Subcutaneous abdominal adipose tissue (tissue), 5 donors: ENCODE measurements around the gene BTRC.

ENCODE experiments used
- H3K27ac ChIP-seq: one replicate; pipeline ENCODE4 v1.7.0; 2013; ENCODE audit warnings: low read depth, mild to moderate bottlenecking, inconsistent platforms, low read length, moderate library complexity
- H3K27me3 ChIP-seq, 5 donors: one replicate each; pipeline ENCODE4 v1.7.0; 2013; ENCODE audit warnings: low read length in 5 of 5, inconsistent platforms in 1 of 5; ENCODE audit not compliant: control insufficient read depth in 5 of 5, insufficient read depth in 4 of 5
- H3K36me3 ChIP-seq, 5 donors: one replicate each; pipeline ENCODE4 v1.7.0; 2013; ENCODE audit warnings: low read length in 5 of 5; ENCODE audit not compliant: control insufficient read depth in 5 of 5, insufficient read depth in 5 of 5
- H3K4me1 ChIP-seq, 5 donors: one replicate each; pipeline ENCODE4 v1.7.0; 2013; ENCODE audit warnings: low read length in 5 of 5, mild to moderate bottlenecking in 3 of 5, moderate library complexity in 1 of 5; ENCODE audit not compliant: control insufficient read depth in 5 of 5, insufficient read depth in 5 of 5
- H3K4me3 ChIP-seq, 5 donors: one replicate each; pipeline ENCODE4 v1.7.0; 2013; ENCODE audit warnings: low read length in 5 of 5, low read depth in 1 of 5
- H3K9ac ChIP-seq, 5 donors: one replicate each; pipeline ENCODE4 v1.7.0; 2013; ENCODE audit warnings: low read length in 5 of 5, mild to moderate bottlenecking in 4 of 5, moderate library complexity in 3 of 5
- H3K9me3 ChIP-seq, 5 donors: one replicate each; pipeline ENCODE4 v1.7.0; 2013; ENCODE audit warnings: low read length in 5 of 5; ENCODE audit not compliant: control insufficient read depth in 5 of 5
- donor health status: healthy.
- donor health status: healthy.
- donor health status: healthy.
- donor health status: healthy.
- donor health status: healthy.

BTRC gene

DNA sequence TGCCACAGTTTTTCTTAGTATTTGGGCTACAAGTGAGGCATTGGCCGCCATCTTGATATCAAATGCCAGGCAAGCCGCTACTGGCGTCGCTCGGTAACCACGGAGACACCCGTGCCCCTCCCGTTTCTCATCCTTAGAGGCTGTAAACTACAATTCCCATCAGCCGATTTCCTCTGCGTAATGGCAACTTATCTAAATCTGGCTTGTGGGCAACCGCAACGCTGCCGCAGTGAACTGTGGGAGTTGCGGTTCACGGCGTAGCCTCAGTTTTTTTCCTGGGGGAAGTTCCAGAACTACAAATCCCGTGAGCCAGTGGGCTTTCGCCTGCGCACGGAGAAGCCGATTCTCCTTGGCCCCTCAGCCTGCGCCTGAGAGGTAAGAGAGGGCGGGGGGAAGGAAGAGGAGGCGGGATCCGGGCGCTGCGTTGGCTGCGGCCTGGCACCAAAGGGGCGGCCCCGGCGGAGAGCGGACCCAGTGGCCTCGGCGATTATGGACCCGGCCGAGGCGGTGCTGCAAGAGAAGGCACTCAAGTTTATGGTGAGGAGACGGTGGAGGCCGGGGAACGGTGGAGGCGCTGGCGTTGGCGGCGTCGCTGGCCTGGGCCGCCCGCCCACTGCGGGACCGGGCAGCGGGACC is at the start of gene BTRC:
BTRC (plus strand) TSS at position 474 of the 636 bp plus-strand sequence; CDS start at position 490, 16 bp downstream.
- no peaks in the 10 kb centered on the region for H3K36me3 ChIP-seq
- peak within 1 kb of the TSS; percentile 67 to 96 (median 89) for H3K4me3 ChIP-seq
- peaks cover 4 to 18% (median 15%) of the 10 kb centered on the region in 5 donors for H3K4me1 ChIP-seq
- peaks cover 0 to 4% (median 0%) of the 10 kb centered on the region in 5 donors for H3K27me3 ChIP-seq
- peak within 1 kb of the TSS; percentile 76 for H3K27ac ChIP-seq
- no peaks in the 10 kb centered on the region for H3K9me3 ChIP-seq
- H3K9ac ChIP-seq: peak within 1 kb of the TSS; percentile 33 to 98 (median 93)

DNA sequence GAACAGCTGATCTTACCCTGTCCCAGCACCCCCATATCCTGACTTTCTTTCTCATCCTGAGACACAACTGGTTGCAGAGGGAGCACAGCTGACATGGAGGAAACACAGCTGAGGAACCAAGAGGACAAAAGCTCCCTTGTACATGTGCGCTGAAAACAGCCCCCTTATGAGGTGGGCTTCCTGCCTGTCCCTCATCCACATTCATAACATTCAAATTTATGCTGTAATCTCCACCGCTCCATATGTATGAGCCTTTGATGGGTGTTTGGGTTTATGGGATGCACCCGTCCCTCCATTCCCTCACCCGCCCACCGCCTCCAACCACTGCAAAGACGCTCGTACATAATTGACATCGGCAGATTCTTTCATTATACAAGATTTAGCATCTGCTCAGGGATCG is 49.6 kb upstream of the BTRC start:
- H3K9ac ChIP-seq: no peak overlapping the region
- H3K4me3 ChIP-seq: no peak overlapping the region
- no peaks in the 10 kb centered on the region for H3K36me3 ChIP-seq
- H3K9me3 ChIP-seq: no peaks in the 10 kb centered on the region
- H3K27me3 ChIP-seq: peaks cover 21 to 43% (median 39%) of the 10 kb centered on the region in 5 donors
- no peak overlapping the region for H3K27ac ChIP-seq
- no peaks in the 10 kb centered on the region for H3K4me1 ChIP-seq

DNA sequence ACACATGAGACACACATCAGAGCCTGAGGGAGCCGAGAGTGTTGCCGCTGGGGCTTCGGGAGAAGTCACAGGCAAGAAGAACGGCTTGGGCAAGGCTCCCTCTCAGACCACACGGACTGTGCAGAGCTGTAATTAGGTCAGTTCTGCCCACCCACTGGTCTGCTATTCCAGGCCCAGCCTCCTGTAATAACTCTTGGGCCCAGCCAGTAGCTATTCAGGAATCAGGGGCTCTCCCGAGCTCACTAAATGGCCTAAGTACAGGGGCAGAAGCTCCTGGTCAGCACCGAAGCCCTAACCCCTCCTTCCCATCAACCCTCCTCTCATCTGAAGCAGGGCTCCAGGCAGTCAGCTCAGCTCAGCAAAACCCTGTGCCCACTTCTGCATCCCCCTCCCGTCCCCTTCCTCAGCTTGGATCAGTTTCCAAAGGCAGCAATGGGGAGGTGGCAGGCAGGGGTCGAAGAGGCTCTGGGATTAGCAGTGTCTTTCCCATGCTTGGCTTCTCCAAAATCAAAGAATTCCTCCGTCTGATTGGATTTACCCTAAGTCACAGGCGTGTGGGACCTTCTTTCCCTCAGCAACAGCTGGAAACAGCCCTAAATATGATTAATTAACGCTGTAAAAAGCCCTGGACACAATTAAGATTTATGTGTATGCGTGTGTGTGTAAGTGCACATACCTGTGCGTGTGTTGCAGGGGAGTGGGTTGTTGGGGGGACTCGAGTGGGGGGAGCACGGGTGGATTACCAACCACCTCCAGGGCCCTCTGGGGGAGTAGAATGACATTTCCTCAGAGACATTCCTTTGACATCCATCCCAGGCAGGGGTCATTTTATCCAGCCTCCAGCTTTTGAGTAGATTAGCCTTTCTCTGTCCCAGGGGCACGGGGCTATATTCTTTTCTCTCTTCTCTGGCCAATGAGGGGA is 48.4 kb upstream of the BTRC start:
- Histone ChIP-seq H3K9ac (no peak overlapping the region), H3K9me3 (no peaks in the 10 kb centered on the region), H3K27me3 (peaks cover 28 to 44% (median 43%) of the 10 kb centered on the region in 5 donors), H3K27ac (no peak overlapping the region), H3K4me3 (no peak overlapping the region), H3K4me1 (peaks cover 0 to 4% (median 2%) of the 10 kb centered on the region in 5 donors), H3K36me3 (no peaks in the 10 kb centered on the region)

DNA sequence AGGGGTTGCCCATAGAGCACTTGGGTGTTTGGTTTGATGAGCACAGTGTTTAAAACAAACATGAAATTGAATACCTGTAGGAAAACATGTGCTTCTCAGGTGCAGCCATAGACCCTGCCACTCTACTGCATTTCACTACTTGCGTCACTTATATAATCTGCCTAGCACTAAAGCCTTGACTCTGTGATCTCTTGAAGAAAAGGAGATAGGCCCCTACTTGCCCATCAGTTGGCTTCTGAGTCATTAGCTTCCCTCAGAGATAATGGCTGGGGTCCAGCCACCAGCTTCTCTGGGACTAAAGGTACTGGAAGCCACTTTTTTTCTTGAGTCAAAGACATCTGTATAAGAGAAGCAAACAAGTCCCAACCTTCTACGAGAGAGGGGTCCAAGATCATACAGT is 45.9 kb upstream of the BTRC start:
- H3K9me3 ChIP-seq: no peaks in the 10 kb centered on the region
- no peak overlapping the region for H3K9ac ChIP-seq
- no peaks in the 10 kb centered on the region for H3K36me3 ChIP-seq
- H3K27me3 ChIP-seq: peaks cover 46 to 62% (median 57%) of the 10 kb centered on the region in 5 donors
- H3K4me3 ChIP-seq: no peak overlapping the region
- H3K27ac ChIP-seq: no peak overlapping the region
- peaks cover 0 to 10% (median 3%) of the 10 kb centered on the region in 5 donors for H3K4me1 ChIP-seq

DNA sequence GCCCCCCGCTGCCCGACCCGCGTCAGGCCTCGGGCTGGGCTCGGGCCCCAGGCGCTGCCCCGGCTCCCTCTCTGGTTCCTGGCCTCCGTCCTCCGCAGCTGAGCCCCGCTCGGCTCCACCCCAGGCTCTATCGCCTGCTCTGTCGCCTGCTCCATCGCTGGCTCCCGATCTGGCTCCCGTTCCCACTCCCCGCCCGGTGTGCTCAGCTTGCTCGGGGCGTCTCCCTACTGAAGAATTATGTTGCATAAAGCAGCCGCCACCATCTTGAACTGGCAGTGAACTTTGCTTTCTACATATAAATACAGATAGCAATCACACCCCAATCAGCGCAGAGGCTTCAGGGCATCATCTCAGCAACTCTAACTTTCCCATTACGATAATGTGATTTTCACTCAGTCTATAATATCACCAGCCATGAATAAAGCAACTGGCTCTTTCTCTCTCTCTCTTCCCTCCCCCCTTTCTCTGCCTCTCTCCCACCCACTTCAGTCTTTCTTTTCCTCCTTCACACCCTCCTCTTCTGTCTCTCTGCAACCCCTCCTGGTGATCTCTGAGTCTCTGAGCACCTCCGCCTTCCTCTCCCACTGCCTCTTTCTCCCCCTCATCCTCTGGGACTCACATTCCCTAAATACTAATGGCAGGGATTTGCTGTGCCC is 43.3 kb upstream of the BTRC start:
- Histone ChIP-seq H3K27ac (no peak overlapping the region), H3K36me3 (no peaks in the 10 kb centered on the region), H3K9ac (no peak overlapping the region), H3K4me1 (peaks cover 0 to 10% (median 3%) of the 10 kb centered on the region in 5 donors), H3K9me3 (no peaks in the 10 kb centered on the region), H3K4me3 (no peak overlapping the region), H3K27me3 (peaks cover 38 to 47% (median 41%) of the 10 kb centered on the region in 5 donors)

DNA sequence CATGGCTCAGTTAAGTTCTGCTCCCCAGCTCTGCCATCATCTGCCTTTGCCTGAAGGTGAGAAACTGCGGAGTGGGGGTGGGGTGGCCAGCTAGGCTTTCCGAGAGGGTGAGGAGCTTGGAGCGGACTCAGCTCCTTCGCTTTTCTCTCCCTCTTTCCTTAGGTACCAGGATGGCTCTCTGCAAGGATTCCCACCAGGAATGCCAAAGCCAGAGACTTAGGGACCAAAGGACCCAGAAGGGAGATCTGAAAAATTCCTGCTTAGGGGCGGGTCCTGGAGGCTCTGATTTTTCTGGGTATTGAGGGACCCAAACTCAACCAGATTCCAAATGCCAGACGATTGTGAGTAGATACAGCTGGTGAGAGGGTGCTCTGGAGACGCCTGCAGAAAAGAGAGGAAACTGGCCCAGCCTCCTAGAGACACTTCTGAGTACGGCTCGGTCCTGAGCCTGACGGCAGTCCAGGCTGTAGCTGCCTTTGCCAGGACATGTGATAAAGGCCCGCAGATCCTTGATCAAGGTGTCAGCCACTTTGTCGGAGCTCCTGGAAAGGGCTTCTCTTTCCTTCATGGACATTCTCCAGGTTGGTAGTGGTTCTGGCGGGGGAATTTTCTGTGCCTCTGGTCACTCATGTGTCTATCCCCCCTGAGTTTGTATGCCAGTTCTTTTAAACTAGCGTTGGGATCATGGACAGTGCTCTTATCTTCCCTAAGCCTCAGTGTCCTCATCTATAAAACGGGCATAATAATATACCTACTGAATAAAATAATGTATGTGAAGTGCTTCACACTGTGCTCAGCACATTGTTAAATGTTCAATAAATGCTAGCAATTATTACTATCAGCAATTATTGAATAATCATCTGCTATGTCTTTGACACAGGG is 42.5 kb upstream of the BTRC start:
- no peak overlapping the region for H3K4me3 ChIP-seq
- H3K27ac ChIP-seq: no peak overlapping the region
- H3K36me3 ChIP-seq: no peaks in the 10 kb centered on the region
- no peaks in the 10 kb centered on the region for H3K9me3 ChIP-seq
- H3K4me1 ChIP-seq: peaks cover 0 to 10% (median 3%) of the 10 kb centered on the region in 5 donors
- no peak overlapping the region for H3K9ac ChIP-seq
- H3K27me3 ChIP-seq: peaks cover 35 to 45% (median 39%) of the 10 kb centered on the region in 5 donors

DNA sequence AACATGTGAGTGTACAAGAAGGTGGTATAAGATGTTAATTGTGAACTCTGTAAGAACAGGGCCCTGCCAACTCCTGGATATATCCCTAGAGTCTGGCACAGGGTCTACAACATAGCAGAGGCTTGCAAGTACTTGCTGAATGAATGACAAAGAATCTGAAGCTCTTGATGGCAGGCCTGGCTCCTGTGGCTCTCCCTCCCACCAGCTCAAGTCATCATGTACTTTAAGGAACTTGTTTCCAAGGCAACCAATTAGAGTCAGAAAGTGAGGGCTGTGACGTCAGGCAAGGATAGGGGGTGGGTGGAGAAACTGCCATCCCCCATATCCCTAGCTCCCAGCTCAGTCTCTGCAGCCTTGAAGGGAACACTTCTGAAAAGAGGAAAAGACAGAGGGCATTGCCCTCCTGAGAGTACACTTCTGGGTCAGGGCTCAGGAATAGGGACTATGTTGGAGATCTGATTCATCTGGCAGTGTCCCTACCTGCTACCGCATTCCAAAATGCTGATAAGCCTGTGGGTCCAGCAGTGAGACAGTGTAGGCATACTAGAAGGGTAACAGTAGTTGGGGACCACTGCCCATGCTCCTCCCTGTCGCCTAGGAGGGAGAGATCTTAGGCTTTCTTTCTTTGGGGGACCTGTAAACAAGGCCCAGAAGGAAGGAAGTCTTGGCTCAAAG is 34.6 kb upstream of the BTRC start:
- Histone ChIP-seq H3K9me3 (no peaks in the 10 kb centered on the region), H3K4me1 (no peaks in the 10 kb centered on the region), H3K4me3 (no peak overlapping the region), H3K36me3 (no peaks in the 10 kb centered on the region), H3K27ac (no peak overlapping the region), H3K27me3 (peaks cover 0 to 17% (median 16%) of the 10 kb centered on the region in 5 donors), H3K9ac (no peak overlapping the region)

DNA sequence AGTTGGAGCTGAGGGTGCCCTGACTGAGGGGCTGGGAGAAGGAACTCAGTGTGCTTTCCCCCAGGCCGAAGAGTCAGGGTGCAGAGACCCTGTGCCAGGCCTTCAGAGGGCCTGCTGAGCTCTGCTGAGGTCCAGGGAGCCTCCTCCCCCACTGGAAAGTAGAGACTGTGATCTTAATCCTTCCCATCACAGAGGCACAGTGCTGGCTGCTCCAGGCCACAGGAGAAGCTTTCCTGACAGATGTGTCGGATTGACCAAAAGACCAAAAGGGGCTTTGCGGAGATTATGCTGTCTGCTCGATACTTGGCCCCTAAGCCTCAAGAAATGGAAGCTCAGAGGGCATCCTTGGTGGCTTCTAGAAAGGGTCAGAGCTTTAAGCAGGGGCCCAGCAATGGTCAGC is 32.9 kb upstream of the BTRC start:
- peaks cover under 1 to 19% (median 17%) of the 10 kb centered on the region in 5 donors for H3K27me3 ChIP-seq
- H3K4me1 ChIP-seq: no peaks in the 10 kb centered on the region
- no peak overlapping the region for H3K9ac ChIP-seq
- H3K27ac ChIP-seq: no peak overlapping the region
- H3K9me3 ChIP-seq: no peaks in the 10 kb centered on the region
- H3K36me3 ChIP-seq: no peaks in the 10 kb centered on the region
- no peak overlapping the region for H3K4me3 ChIP-seq
